ENCODE results near the gene AMPH. TPM values are rescaled to one million over a fixed set of nuclear protein-coding genes. Genes with fewer than 3 reads are reported as not detected.

Gene AMPH
- total RNA-seq, 3 donors from 2014 or later (not counting 1 experiment from before 2014, with no cell fraction given): 0.18 TPM; not detected in 2

- no peaks in the 10 kb centered on the region for H3K27me3 ChIP-seq (ENCODE audit: control insufficient read depth, insufficient read depth, low read length)
- H3K27ac ChIP-seq (ENCODE audit: low read length): no peak overlapping the region
- ATAC-seq: no peak
- no peaks in the 10 kb centered on the region for H3K9me3 Mint-ChIP-seq
- TF ChIP-seq CTCF (IDR thresholded peaks at IDR 0.05): no peak
- WGBS (ENCODE audit: insufficient coverage): 77% methylated on average over 2 of the region's 2 CpGs
- no peaks in the 10 kb centered on the region for H3K4me1 Mint-ChIP-seq
- no peak overlapping the region for H3K27ac Mint-ChIP-seq
- intact Hi-C loops (cut with micrococcal nuclease): no loop called here
- no peak overlapping the region for H3K4me3 Mint-ChIP-seq
- H3K4me1 ChIP-seq (ENCODE audit: control insufficient read depth, insufficient read depth, low read length): no peaks in the 10 kb centered on the region
- H3K36me3 Mint-ChIP-seq: no peaks in the 10 kb centered on the region
- no peaks in the 10 kb centered on the region for H3K9me3 ChIP-seq (ENCODE audit: control insufficient read depth, insufficient read depth, low read length)
- H3K27me3 Mint-ChIP-seq (ENCODE audit: low read depth in 2 of 2): peaks cover 17 to 44% of the 10 kb centered on the region in 2 donors
- no peak overlapping the region for H3K4me3 ChIP-seq (ENCODE audit: low read length)
- no peaks in the 10 kb centered on the region for H3K36me3 ChIP-seq (ENCODE audit: control insufficient read depth, insufficient read depth, low read length)
- no peak for DNase-seq
Measured at GRCh38 chr7:38607466-38607865, 23.7 kb downstream of the AMPH start.

- Histone ChIP-seq H3K4me1 (ENCODE audit: control insufficient read depth, insufficient read depth, low read length) (no peaks in the 10 kb centered on the region), H3K4me3 (ENCODE audit: low read length) (no peak overlapping the region), H3K27me3 (ENCODE audit: control insufficient read depth, insufficient read depth, low read length) (no peaks in the 10 kb centered on the region), H3K9me3 (ENCODE audit: control insufficient read depth, insufficient read depth, low read length) (no peaks in the 10 kb centered on the region), H3K36me3 (ENCODE audit: control insufficient read depth, insufficient read depth, low read length) (no peaks in the 10 kb centered on the region), H3K27ac (ENCODE audit: low read length) (no peak overlapping the region)
- Mint-ChIP-seq H3K36me3 (no peaks in the 10 kb centered on the region), H3K27ac (no peak overlapping the region), H3K4me3 (no peak overlapping the region), H3K9me3 (no peaks in the 10 kb centered on the region), H3K27me3 (ENCODE audit: low read depth in 2 of 2) (peaks cover 9 to 17% of the 10 kb centered on the region in 2 donors), H3K4me1 (no peaks in the 10 kb centered on the region)
- no peak for DNase-seq
- 88% methylated on average over 3 of the region's 3 CpGs for WGBS (ENCODE audit: insufficient coverage)
- TF ChIP-seq CTCF (IDR thresholded peaks at IDR 0.05): no peak
- intact Hi-C loops (cut with micrococcal nuclease): no loop called here
- ATAC-seq: no peak
Measured at GRCh38 chr7:38600741-38601140, 30.4 kb downstream of the AMPH start.

GRCh38 chr7:38594949-38595348 lies 36.2 kb downstream of the AMPH start:
- no peak overlapping the region for H3K27ac Mint-ChIP-seq
- no peaks in the 10 kb centered on the region for H3K9me3 ChIP-seq (ENCODE audit: control insufficient read depth, insufficient read depth, low read length)
- intact Hi-C loops (cut with micrococcal nuclease): no loop called here
- peaks cover 2% of the 10 kb centered on the region for H3K27me3 ChIP-seq (ENCODE audit: control insufficient read depth, insufficient read depth, low read length)
- no peak for DNase-seq
- no peak for ATAC-seq
- no peaks in the 10 kb centered on the region for H3K4me1 Mint-ChIP-seq
- no peaks in the 10 kb centered on the region for H3K4me1 ChIP-seq (ENCODE audit: control insufficient read depth, insufficient read depth, low read length)
- peaks cover 11 to 30% of the 10 kb centered on the region in 2 donors for H3K27me3 Mint-ChIP-seq (ENCODE audit: low read depth in 2 of 2)
- no peaks in the 10 kb centered on the region for H3K36me3 ChIP-seq (ENCODE audit: control insufficient read depth, insufficient read depth, low read length)
- H3K4me3 Mint-ChIP-seq: no peak overlapping the region
- WGBS (ENCODE audit: insufficient coverage): 73% methylated on average over 4 of the region's 4 CpGs
- no peak overlapping the region for H3K27ac ChIP-seq (ENCODE audit: low read length)
- TF ChIP-seq CTCF (IDR thresholded peaks at IDR 0.05): no peak
- H3K9me3 Mint-ChIP-seq: no peaks in the 10 kb centered on the region
- H3K36me3 Mint-ChIP-seq: no peaks in the 10 kb centered on the region
- no peak overlapping the region for H3K4me3 ChIP-seq (ENCODE audit: low read length)

- peaks cover 12 to 28% of the 10 kb centered on the region in 2 donors for H3K27me3 Mint-ChIP-seq (ENCODE audit: low read depth in 2 of 2)
- H3K9me3 Mint-ChIP-seq: no peaks in the 10 kb centered on the region
- no peak for TF ChIP-seq CTCF (IDR thresholded peaks at IDR 0.05)
- no peak for DNase-seq
- WGBS (ENCODE audit: insufficient coverage): 78% methylated on average over 2 of the region's 2 CpGs
- H3K27ac Mint-ChIP-seq: no peak overlapping the region
- no peaks in the 10 kb centered on the region for H3K36me3 ChIP-seq (ENCODE audit: control insufficient read depth, insufficient read depth, low read length)
- H3K27me3 ChIP-seq (ENCODE audit: control insufficient read depth, insufficient read depth, low read length): peaks cover 2% of the 10 kb centered on the region
- H3K27ac ChIP-seq (ENCODE audit: low read length): no peak overlapping the region
- H3K4me3 Mint-ChIP-seq: no peak overlapping the region
- H3K4me3 ChIP-seq (ENCODE audit: low read length): no peak overlapping the region
- no peaks in the 10 kb centered on the region for H3K9me3 ChIP-seq (ENCODE audit: control insufficient read depth, insufficient read depth, low read length)
- no peaks in the 10 kb centered on the region for H3K4me1 Mint-ChIP-seq
- intact Hi-C loops (cut with micrococcal nuclease): no loop called here
- ATAC-seq: no peak
- no peaks in the 10 kb centered on the region for H3K4me1 ChIP-seq (ENCODE audit: control insufficient read depth, insufficient read depth, low read length)
- no peaks in the 10 kb centered on the region for H3K36me3 Mint-ChIP-seq
Measured at GRCh38 chr7:38592737-38593288, 38.4 kb downstream of the AMPH start.

All from natural killer cell (primary cell).